GM19351 (cell line): ENCODE results near the gene PITPNB.
A peak's percentile ranks its signal among the peaks of the same experiment; 100 is the strongest.

ENCODE experiments used
- ATAC-seq: cut with Tn5 transposase; IDR thresholded peaks from one replicate; pipeline ENCODE4 v1.9.1; 2021; ENCODE audit warnings: mild to moderate bottlenecking, moderate library complexity; ENCODE audit not compliant: unreplicated experiment

PITPNB gene

DNA sequence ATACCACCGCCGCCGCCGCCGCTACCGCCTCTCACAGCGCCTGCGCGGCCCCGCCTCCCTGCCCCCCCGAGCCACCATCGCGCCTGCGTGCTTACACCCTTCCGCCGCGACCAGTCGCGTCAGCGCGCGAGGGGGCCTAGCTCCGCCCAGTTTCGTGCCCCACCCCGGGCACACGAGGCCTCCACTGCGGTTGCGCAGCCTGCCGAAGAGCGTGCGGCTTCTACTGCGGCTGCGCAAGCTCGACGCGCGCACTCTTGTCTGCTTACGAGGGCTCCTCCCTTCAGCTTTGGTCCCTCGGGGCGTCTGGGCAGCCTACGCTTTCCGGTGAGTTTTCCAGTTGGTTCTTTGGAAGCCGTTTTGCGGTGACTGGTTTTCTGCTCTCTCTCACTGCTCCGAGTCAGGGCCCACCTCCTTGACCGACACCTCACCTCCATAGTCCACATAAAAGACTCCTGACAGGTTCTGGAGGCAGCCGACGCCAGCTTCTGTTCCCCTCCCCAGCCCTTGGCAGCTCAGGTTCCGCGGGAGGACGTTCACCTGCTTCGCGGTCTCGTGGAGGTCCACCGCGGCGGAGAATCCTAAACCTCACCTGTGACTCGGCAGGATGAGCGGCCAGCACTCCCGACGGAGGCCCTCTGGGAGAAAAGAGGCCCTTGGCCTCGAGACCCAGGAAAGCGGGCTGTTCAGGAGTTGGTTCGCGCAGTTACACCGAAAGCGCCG is at the start of gene PITPNB:
Gene PITPNB, minus strand, starts transcription at position 35 of the 720 bp plus-strand sequence. CDS start 65 bp downstream, outside the sequence.
- peak; percentile 77 for ATAC-seq

DNA sequence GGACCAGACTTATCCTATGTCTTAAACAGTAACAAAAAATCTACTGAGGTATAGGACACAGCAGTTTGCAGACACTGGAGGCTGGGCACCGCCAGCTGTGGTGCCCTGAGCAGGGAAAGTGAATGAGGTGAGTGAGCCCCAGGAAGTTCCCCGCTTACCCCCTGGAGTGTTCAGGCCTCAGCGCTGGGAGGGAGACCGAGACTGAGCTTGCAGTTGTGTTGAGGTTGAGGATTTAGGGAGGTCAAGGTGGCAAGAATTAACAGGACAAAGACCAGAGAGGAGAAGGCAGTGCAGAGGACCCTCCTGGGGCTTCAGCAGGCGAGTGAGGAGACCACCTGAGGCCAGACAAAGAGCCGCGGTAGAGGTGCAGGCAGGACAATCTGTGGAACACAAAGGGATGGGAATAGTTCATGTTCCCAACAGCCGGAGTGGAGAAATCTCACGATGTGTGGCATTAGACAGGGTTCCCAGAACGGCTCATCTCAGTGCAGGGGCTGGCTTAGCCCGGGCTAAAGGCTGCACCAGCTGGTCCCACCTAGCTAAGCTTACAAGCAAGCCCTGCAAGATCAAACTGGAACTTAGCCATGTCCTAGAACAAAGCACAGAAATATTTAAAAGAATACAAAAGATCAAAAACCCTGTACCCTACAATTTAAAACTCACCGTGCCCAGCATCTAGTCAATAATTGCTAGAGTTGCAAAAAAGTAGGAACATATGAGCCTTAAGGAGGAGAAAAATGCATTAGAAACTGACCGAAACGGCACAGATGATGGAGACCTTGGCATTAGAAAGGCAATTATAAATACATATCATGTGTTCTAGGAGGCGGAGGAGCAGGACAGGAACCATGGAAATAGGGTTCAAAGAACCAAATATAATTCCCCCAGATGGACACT is 47.4 kb upstream of the PITPNB start:
- no peak for ATAC-seq

- ATAC-seq, result no peak
Observed at GRCh38 chr22:27962268-27963044, 43.4 kb upstream of the PITPNB start.

DNA sequence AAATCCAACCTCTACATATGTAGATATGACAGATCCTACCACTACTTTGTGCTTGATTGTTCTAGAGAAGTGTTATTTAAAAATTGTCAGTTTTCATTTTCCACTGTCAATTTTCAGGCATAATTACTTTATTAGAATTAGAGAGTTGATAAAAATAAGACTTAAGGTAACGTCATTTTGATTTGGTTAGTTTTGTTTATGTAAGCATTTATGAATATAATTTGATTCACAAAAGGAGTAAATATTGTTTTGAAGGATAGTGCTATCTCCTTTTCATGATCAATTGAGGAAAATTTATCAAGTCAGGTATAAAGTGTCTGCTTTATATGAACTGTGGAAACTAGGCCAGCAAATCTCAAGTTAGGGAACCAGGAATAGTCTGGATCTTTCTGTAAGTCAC is 42.6 kb upstream of the PITPNB start:
- no peak for ATAC-seq

DNA sequence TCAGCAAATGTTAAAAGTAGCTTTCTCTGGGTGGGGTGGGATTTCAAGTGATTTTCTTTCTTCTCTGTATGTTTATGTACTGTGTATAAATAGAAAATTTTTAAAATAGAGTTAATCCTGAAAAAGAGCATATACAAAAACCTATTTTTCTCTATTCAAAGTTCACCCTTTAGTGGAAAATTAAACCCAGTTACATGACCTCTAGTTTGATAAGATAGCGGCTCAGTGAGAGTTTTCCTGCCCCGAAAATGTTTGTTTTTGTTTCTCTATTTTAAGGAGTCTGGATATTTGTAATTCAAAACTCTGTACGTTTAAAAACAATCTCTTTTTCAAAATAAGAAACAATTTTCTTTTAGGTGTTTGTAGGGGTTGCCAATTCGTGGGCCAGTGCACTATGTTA is 42.1 kb upstream of the PITPNB start:
- no peak for ATAC-seq

DNA sequence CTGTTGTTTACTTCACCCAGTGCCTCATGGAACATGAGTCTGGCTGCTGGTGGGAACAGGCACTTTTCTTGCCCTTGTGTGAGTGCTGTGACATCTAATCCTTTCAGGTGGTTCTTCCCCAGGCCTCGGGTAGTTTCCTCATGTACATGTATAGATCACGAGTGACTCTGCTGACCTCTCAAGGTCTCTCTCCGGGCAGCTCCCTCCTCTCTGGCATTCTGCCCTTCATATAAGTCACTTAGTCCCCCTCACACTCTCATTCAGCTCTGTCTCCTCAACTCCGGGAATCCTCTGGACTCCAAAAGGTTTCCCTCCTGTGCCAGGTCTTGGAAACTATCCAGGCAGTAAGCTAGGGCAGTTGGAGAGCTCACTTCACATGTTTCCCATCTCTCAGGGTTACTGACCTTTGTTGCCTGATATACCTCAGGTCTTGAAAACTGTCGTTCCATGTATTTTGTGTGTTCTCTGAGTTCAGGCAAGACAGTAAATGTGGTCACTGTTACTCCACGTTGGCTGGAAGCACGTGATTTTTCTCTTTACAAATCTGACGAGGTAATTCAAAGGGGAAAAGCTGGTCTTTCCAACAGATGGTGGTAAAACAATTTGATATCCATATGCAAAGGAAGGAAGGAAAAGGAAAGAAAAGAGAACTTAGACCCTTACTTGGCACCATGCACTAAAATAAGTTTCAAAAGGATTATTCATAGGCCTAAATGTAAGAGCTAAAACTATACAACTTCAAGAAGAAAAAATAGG is 40.5 kb upstream of the PITPNB start:
- ATAC-seq, result no peak

DNA sequence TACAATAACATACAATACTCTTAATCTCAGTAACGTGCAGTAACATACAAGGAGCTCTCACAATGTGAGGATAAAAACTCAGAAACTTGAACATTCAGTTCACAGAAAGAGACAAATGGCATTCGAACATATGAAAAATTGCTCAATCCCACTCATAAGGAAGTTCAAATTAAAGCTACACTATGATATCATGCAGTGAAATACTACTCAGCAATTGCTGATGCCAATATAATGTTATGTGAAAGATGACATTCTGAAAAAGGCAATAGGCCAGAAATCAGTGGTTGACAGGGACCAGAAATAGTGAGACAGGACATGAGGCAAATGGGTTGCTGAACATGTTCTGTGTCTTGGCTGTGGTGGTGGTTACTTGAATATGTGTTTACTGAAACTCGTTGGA is 33.7 kb upstream of the PITPNB start:
- ATAC-seq, result no peak

GRCh38 chr22:27952091-27952490 is 33.0 kb upstream of the PITPNB start:
- no peak for ATAC-seq

DNA sequence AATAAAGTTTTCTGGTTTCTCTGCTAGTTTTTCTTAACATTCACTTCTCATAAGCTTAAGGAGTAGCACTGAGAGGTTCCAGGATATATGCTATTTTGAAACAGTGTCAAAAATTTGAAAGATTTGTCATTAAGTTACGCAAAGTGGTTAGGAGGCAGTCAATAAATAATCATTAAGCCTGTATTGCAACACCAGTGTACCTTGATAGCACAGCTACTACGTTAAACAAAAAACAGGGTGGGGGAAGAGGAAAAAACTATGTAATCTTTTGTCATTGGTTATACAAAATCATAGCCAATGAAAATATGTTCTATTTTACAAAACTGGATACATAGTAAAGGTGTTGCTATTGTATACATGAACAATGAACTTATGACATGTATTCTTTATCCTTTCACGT is 30.4 kb upstream of the PITPNB start:
- no peak for ATAC-seq

- no peak for ATAC-seq
Observed at GRCh38 chr22:27948569-27948968, 29.5 kb upstream of the PITPNB start.

GRCh38 chr22:27947448-27947847 is 28.4 kb upstream of the PITPNB start:
- no peak for ATAC-seq

DNA sequence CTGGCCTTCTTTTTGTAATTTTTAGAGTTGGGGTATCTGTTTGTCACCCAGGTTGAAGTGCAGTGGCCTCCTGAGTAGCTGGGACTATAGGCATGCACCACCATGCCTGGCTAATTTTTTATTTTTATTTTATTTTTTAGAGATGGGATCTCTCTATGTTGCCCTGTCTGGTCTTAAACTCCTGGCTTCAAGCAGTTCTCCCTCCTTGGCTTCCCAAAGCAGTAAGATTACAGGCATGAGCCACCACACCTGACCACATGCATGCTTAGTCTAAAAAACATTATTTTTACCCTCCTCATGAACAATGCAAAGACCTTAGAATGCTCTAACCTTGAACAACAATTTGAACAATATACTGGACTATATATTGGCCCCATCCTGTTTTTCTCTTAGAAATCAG is 22.1 kb upstream of the PITPNB start:
- ATAC-seq, result no peak

GRCh38 chr22:27937453-27937852 is 18.4 kb upstream of the PITPNB start:
- ATAC-seq, result no peak

DNA sequence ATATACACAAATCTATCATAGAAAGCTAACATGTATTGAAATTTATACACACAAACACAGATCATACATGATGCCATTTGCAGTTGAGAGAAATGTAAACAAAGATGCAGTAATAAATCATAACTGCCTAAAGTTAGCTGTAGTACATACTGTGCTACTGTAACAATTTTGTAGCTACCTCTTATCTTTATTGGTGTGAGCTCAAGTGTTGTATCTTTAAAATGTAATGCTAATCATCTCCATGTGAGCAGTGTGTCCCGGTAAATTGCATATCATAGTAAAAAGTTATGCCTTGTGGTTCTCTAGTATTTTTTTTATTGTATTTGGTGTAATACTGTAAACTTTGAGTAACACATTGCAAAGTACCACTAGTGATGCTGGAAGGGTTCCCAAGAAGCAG is 16.8 kb upstream of the PITPNB start:
- no peak for ATAC-seq

DNA sequence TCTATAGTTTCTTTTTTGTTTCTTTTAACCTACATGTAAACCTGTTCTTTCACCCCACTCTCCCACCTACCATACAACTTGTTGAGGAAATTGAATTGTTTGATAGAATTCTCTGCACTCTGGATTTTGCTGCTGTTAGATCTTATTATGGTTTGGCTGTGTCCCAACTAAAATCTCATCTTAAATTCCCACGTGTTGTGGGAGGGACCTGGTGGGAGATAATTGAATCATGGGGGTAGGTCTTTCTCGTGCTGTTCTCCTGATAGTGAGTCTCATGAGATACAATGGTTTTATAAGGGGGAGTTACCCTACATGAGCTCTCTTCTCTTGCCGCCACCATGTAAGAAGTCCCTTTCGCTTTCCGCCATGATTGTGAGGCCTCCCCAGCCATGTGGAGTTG is 15.0 kb upstream of the PITPNB start:
- ATAC-seq, result no peak

DNA sequence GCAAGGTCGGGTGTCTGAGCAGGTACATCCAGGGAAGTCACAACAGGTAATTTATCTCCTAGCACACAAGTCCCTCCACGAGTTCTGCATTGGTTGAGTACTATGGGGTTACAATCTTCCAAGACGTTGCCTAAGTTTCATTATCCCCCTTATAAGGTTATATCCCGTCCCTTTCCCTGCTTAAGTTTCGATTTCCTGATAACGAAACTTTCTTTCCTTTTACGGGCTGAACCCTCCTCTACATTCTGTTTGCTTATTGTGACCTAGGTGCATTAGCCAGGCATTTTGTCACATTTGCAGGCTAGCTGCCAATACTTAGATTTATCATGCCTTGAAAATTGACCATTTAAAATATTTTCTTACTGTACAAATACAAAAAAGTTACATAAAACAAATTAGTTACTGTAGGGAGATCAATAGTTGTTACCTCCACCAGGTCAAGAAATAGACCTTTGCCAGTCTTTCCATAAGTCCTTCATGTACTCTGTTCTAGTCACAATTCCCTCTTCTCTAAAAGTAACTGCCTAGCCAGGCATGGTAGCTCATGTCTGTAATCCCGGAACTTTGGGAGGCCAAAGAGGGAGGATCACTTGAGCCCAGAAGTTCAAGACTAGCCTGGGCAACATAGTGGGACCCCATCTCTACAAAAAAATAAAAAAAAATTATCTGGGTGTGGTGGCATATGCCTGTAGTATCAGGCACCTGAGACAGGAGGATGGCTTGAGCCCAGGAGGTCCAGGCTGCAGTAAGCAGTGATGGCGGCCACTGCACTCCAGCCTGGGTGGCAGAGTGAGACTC is 14.3 kb upstream of the PITPNB start:
- no peak for ATAC-seq

GRCh38 chr22:27930331-27931060 is 11.4 kb upstream of the PITPNB start:
- ATAC-seq, result no peak

DNA sequence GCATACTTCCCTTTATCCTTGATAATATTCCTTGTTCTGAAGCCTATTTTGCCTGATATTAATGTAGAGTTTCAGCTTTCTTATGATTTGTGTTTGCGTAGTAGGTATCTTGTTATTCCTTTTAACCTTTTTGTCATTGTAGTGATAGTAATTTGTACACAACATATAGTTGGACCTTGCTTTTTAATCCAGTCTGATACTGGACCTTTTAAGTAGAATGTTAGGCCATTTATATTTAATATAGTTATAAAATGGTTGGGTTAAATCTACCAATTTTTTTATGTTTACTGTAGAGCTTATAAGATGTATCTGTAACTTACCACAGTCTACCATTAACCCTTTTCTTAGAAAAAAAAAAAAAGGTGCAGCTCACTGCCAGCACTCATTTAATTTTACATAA is 8.6 kb upstream of the PITPNB start:
- ATAC-seq, result no peak

GRCh38 chr22:27925331-27925730 is 6.3 kb upstream of the PITPNB start:
- no peak for ATAC-seq
